Stimulated activated naive CD8-positive, alpha-beta T cell treated with anti-CD3 and anti-CD28 coated beads, Interleukin-15, Interleukin-2, amounts not matched to agents 100 ng/mL and 50 ng/mL, for 24 hours (primary cell): ENCODE measurements around the gene CLVS2.

ENCODE experiments used
- H3K27ac Mint-ChIP-seq: one replicate; pipeline ENCODE4 v1.8.0; 2021; ENCODE audit warnings: mild to moderate bottlenecking, mixed read lengths
- H3K27me3 Mint-ChIP-seq: one replicate; pipeline ENCODE4 v1.8.0; 2021; ENCODE audit warnings: mixed read lengths
- H3K36me3 Mint-ChIP-seq: one replicate; pipeline ENCODE4 v1.8.0; 2021; ENCODE audit warnings: low read depth, mixed read lengths
- H3K4me1 Mint-ChIP-seq: one replicate; pipeline ENCODE4 v1.8.0; 2021; ENCODE audit warnings: low read depth, mixed read lengths
- H3K4me3 Mint-ChIP-seq: one replicate; pipeline ENCODE4 v1.8.0; 2021; ENCODE audit warnings: mild to moderate bottlenecking, mixed read lengths
- H3K9me3 Mint-ChIP-seq: one replicate; pipeline ENCODE4 v1.8.0; 2021; ENCODE audit warnings: mixed read lengths

The CLVS2 gene

GRCh38 chr6:123053602-123054225, 57.7 kb downstream of the CLVS2 start:
- peaks cover 3% of the 10 kb centered on the region for H3K9me3 Mint-ChIP-seq
- no peaks in the 10 kb centered on the region for H3K27me3 Mint-ChIP-seq
- no peak overlapping the region for H3K4me3 Mint-ChIP-seq
- H3K36me3 Mint-ChIP-seq: no peaks in the 10 kb centered on the region
- H3K4me1 Mint-ChIP-seq: no peaks in the 10 kb centered on the region
- no peak overlapping the region for H3K27ac Mint-ChIP-seq

GRCh38 chr6:123055256-123055655, 59.2 kb downstream of the CLVS2 start:
- H3K4me1 Mint-ChIP-seq: no peaks in the 10 kb centered on the region
- peaks cover 3% of the 10 kb centered on the region for H3K9me3 Mint-ChIP-seq
- H3K27me3 Mint-ChIP-seq: no peaks in the 10 kb centered on the region
- no peaks in the 10 kb centered on the region for H3K36me3 Mint-ChIP-seq
- no peak overlapping the region for H3K4me3 Mint-ChIP-seq
- no peak overlapping the region for H3K27ac Mint-ChIP-seq

GRCh38 chr6:123062670-123063069, 66.6 kb downstream of the CLVS2 start:
- H3K27ac Mint-ChIP-seq: no peak overlapping the region
- H3K36me3 Mint-ChIP-seq: no peaks in the 10 kb centered on the region
- H3K27me3 Mint-ChIP-seq: no peaks in the 10 kb centered on the region
- no peaks in the 10 kb centered on the region for H3K4me1 Mint-ChIP-seq
- no peaks in the 10 kb centered on the region for H3K9me3 Mint-ChIP-seq
- no peak overlapping the region for H3K4me3 Mint-ChIP-seq

GRCh38 chr6:123064038-123064437, 68.0 kb downstream of the CLVS2 start:
- no peak overlapping the region for H3K4me3 Mint-ChIP-seq
- no peak overlapping the region for H3K27ac Mint-ChIP-seq
- H3K9me3 Mint-ChIP-seq: no peaks in the 10 kb centered on the region
- H3K4me1 Mint-ChIP-seq: no peaks in the 10 kb centered on the region
- H3K27me3 Mint-ChIP-seq: no peaks in the 10 kb centered on the region
- H3K36me3 Mint-ChIP-seq: no peaks in the 10 kb centered on the region

DNA sequence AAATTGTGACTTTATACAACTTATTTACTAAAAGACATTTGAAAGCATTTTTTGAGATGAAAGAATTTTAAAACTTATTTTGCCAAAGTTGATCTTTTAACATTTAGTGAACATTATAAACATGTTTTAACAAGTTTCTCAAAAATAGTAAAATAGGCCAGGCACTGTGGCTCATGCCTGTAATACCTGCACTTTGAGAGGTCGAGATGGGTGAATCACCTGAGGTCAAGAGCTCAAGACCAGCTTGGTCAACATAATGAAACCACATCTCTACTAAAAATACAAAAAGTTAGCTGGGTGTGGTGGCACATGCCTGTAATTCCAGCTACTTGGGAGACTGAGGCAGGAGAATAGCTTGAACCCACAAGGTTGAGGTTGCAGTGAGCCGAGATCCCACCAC, 78.6 kb downstream of the CLVS2 start:
- Mint-ChIP-seq H3K4me3 (no peak overlapping the region), H3K36me3 (no peaks in the 10 kb centered on the region), H3K27me3 (no peaks in the 10 kb centered on the region)

GRCh38 chr6:123085403-123085802, 89.4 kb downstream of the CLVS2 start:
- Mint-ChIP-seq H3K36me3 (no peaks in the 10 kb centered on the region), H3K27ac (no peak overlapping the region), H3K4me1 (no peaks in the 10 kb centered on the region), H3K4me3 (no peak overlapping the region), H3K9me3 (no peaks in the 10 kb centered on the region), H3K27me3 (no peaks in the 10 kb centered on the region)

More for the DNA sequence above, 78.6 kb downstream of the CLVS2 start:
- H3K27ac Mint-ChIP-seq: no peak overlapping the region
- no peaks in the 10 kb centered on the region for H3K4me1 Mint-ChIP-seq
- H3K9me3 Mint-ChIP-seq: no peaks in the 10 kb centered on the region

DNA sequence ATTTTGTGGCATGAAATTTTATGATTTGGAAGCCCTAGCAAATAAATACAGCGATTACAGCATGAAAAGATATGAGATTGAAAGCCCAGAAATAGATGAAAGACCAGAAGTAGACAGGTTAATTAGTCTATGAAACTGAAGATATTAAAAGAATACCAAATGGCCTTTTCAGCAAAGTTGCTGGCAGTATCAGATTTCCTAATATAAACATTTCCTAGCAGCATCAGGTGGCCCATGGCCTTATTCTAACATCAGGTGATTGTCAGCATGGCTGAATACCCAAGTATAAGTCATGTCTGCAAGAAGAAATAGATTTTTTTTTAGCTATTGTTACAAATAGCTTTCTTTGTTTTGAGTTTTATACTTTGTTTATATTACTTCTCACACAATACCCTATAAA, 93.2 kb downstream of the CLVS2 start:
- H3K9me3 Mint-ChIP-seq: no peaks in the 10 kb centered on the region
- H3K4me1 Mint-ChIP-seq: no peaks in the 10 kb centered on the region
- H3K4me3 Mint-ChIP-seq: no peak overlapping the region
- no peaks in the 10 kb centered on the region for H3K27me3 Mint-ChIP-seq
- H3K27ac Mint-ChIP-seq: no peak overlapping the region
- no peaks in the 10 kb centered on the region for H3K36me3 Mint-ChIP-seq

DNA sequence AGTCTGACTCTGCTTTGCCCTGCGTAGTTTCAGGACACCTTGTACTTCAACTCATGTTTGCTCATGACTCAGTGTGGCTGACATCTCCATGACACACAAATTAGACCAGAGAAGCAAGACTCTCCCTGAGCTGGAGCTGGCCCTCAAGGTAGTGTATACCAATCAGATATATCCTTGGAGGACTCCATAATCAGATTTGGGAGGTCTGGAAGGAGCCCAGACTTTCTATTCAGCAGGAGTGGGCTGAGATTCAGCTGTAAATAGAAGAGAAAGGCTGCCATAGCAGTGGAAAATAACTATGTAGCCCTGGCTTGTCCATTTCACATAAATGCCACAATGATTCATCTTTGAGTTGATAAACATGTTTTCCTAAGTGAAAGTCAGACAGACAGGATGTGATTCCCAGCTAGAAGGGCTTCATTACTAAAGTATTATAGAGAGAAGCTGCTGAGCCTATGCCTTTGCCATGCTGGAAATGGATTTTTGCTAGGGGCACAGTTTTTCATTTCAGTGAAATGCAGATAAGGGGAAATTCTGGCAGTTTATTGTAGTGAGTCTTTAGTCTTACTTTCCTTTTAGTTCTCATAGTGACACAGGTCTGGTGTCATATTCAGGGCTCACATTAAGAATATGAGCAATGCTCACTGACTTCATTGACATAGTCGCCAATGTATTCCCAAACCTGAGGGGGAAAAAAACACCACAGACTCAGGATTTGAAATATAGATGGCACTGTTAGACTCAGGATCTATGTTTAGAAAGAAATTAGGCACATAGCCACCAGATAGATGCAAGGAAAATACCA, 95.3 kb downstream of the CLVS2 start:
- Mint-ChIP-seq H3K9me3 (no peaks in the 10 kb centered on the region), H3K36me3 (no peaks in the 10 kb centered on the region), H3K27ac (no peak overlapping the region), H3K27me3 (no peaks in the 10 kb centered on the region), H3K4me1 (no peaks in the 10 kb centered on the region), H3K4me3 (no peak overlapping the region)

DNA sequence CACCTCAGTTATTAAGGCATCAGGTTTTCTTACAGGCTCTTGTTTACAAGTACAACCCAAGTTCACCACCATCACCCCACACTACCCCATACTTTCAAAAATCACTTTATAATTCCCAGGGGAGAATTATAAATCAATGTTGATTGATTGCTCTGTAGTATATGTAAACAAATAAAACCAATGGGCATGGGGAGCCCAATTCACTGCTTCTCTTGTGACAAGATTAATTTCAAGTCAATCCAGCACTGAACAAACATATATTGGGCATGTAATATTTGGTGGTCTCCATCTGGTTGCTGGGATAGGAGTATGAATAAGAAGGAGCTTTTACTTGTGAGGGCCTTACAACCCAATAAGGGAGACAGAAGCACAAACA, 95.8 kb downstream of the CLVS2 start:
- no peaks in the 10 kb centered on the region for H3K36me3 Mint-ChIP-seq
- no peaks in the 10 kb centered on the region for H3K27me3 Mint-ChIP-seq
- no peak overlapping the region for H3K27ac Mint-ChIP-seq
- no peaks in the 10 kb centered on the region for H3K9me3 Mint-ChIP-seq
- H3K4me3 Mint-ChIP-seq: no peak overlapping the region
- H3K4me1 Mint-ChIP-seq: no peaks in the 10 kb centered on the region

- Mint-ChIP-seq H3K36me3 (no peaks in the 10 kb centered on the region), H3K9me3 (peaks cover 5% of the 10 kb centered on the region), H3K27ac (no peak overlapping the region), H3K4me3 (no peak overlapping the region), H3K4me1 (no peaks in the 10 kb centered on the region), H3K27me3 (no peaks in the 10 kb centered on the region)
Observed at GRCh38 chr6:123094795-123095194, 98.8 kb downstream of the CLVS2 start.

DNA sequence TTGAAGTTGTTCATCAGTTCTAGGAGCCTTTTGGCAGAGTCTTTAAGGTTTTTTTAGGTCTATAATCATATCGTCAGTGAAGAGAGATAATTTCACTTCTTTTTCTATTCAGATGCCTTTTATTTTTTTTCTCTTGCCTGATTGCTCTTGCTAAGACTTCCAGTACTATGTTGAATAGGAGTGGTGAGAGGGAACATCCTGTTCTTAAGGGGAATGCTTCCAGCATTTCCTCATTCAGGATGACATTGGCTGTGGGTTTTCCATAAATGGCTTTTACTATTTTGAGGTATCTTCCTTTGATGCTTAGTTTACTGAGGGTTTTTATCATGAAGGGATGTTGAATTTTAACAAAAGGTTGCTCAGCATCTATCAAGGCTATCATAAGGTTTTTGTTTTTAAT, 109.5 kb downstream of the CLVS2 start:
- peaks cover 5% of the 10 kb centered on the region for H3K9me3 Mint-ChIP-seq
- H3K4me3 Mint-ChIP-seq: no peak overlapping the region
- no peaks in the 10 kb centered on the region for H3K27me3 Mint-ChIP-seq
- H3K4me1 Mint-ChIP-seq: no peaks in the 10 kb centered on the region
- H3K36me3 Mint-ChIP-seq: no peaks in the 10 kb centered on the region
- no peak overlapping the region for H3K27ac Mint-ChIP-seq

- Mint-ChIP-seq H3K27ac (no peak overlapping the region), H3K27me3 (no peaks in the 10 kb centered on the region), H3K4me1 (no peaks in the 10 kb centered on the region), H3K36me3 (no peaks in the 10 kb centered on the region), H3K9me3 (peaks cover 3% of the 10 kb centered on the region), H3K4me3 (no peak overlapping the region)
Observed at GRCh38 chr6:123116370-123116769, 120.3 kb downstream of the CLVS2 start.

- no peak overlapping the region for H3K4me3 Mint-ChIP-seq
- no peaks in the 10 kb centered on the region for H3K36me3 Mint-ChIP-seq
- H3K4me1 Mint-ChIP-seq: no peaks in the 10 kb centered on the region
- H3K9me3 Mint-ChIP-seq: peaks cover 3% of the 10 kb centered on the region
- H3K27ac Mint-ChIP-seq: no peak overlapping the region
- H3K27me3 Mint-ChIP-seq: no peaks in the 10 kb centered on the region
Observed at GRCh38 chr6:123117145-123117908, 121.3 kb downstream of the CLVS2 start.

- H3K36me3 Mint-ChIP-seq: no peaks in the 10 kb centered on the region
- H3K27ac Mint-ChIP-seq: no peak overlapping the region
- no peaks in the 10 kb centered on the region for H3K4me1 Mint-ChIP-seq
- no peak overlapping the region for H3K4me3 Mint-ChIP-seq
- no peaks in the 10 kb centered on the region for H3K27me3 Mint-ChIP-seq
- H3K9me3 Mint-ChIP-seq: peaks cover 10% of the 10 kb centered on the region
Observed at GRCh38 chr6:123118811-123119210, 122.8 kb downstream of the CLVS2 start.
